WTC11 (cell line): ENCODE measurements around the gene GPR151. TPM values are rescaled to one million over a fixed set of nuclear protein-coding genes. Genes with fewer than 3 reads are reported as not detected.

Experiments used
- ATAC-seq: fragments of 200-7000 bp; cut with Tn5 transposase; 2 replicates; pipeline ENCODE4 v1.10.0; 2021; ENCODE audit warnings: mild to moderate bottlenecking, moderate library complexity
- CTCF ChIA-PET: fragments of 300-600 bp; sonication (Branson Sonifier 250); formaldehyde crosslinking; loops from one replicate; lab custom pipeline; 2021; ENCODE audit warnings: antibody characterized with exemption; lab: Charles Lee
- POLR2A ChIA-PET: fragments of 350-600 bp; sonication (Branson Sonifier 250); formaldehyde crosslinking; loops from one replicate; lab custom pipeline; 2021; ENCODE audit warnings: antibody characterized with exemption; lab: Charles Lee
- DNase-seq: peaks from one replicate; pipeline ENCODE4 v3.0.0; 2021; ENCODE audit warnings: low spot score
- H3K27ac Mint-ChIP-seq: 2 replicates; pipeline ENCODE4 v1.8.0; 2021; ENCODE audit warnings: mixed read lengths
- H3K27me3 Mint-ChIP-seq: 2 replicates; pipeline ENCODE4 v1.8.0; 2021; ENCODE audit warnings: low read depth, mild to moderate bottlenecking, moderate library complexity, mixed read lengths
- H3K36me3 Mint-ChIP-seq: 2 replicates; pipeline ENCODE4 v1.8.0; 2021; ENCODE audit warnings: mixed read lengths
- H3K4me1 Mint-ChIP-seq: 2 replicates; pipeline ENCODE4 v1.8.0; 2022; ENCODE audit warnings: mixed read lengths
- H3K4me3 Mint-ChIP-seq: 2 replicates; pipeline ENCODE4 v1.8.0; 2021; ENCODE audit warnings: mild to moderate bottlenecking, moderate library complexity, mixed read lengths
- H3K9me3 Mint-ChIP-seq: 2 replicates; pipeline ENCODE4 v1.8.0; 2021; ENCODE audit warnings: mixed read lengths
- ATF1 ChIP-seq: sonication (generic); formaldehyde crosslinking; IDR thresholded peaks from 2 replicates; pipeline ENCODE4 v1.8.1; 2023; ENCODE audit warnings: mild to moderate bottlenecking, moderate library complexity, missing genetic modification reagents
- CREB1 ChIP-seq: sonication (generic); formaldehyde crosslinking; IDR thresholded peaks from 2 replicates; pipeline ENCODE4 v1.8.0; 2023; ENCODE audit warnings: mild to moderate bottlenecking, missing genetic modification reagents
- ELF4 ChIP-seq: sonication (generic); formaldehyde crosslinking; IDR thresholded peaks from 2 replicates; pipeline ENCODE4 v1.8.1; 2022; ENCODE audit warnings: low read depth, mild to moderate bottlenecking, moderate library complexity, missing genetic modification reagents
- EMX1 ChIP-seq: fragments of 250-450 bp; sonication (Bioruptor Pico); IDR thresholded peaks from 2 replicates; pipeline ENCODE4 v1.8.0; 2021; ENCODE audit warnings: mild to moderate bottlenecking
- GTF2I ChIP-seq: fragments of 250-450 bp; sonication (Bioruptor Pico); conservative IDR thresholded peaks from 2 replicates; pipeline ENCODE4 v1.4.0; 2021; ENCODE audit warnings: mild to moderate bottlenecking
- JUN ChIP-seq: sonication (generic); formaldehyde crosslinking; IDR thresholded peaks from 2 replicates; pipeline ENCODE4 v1.8.0; 2023; ENCODE audit warnings: mild to moderate bottlenecking, missing genetic modification reagents
- PRRX2 ChIP-seq: fragments of 250-450 bp; sonication (Bioruptor Pico); IDR thresholded peaks from 2 replicates; pipeline ENCODE4 v1.8.0; 2021; ENCODE audit warnings: mild to moderate bottlenecking
- SMAD3 ChIP-seq: sonication (generic); formaldehyde crosslinking; IDR thresholded peaks from 2 replicates; pipeline ENCODE4 v1.8.0; 2022; ENCODE audit warnings: missing genetic modification reagents, mild to moderate bottlenecking, borderline replicate concordance
- SP1 ChIP-seq: sonication (generic); formaldehyde crosslinking; conservative IDR thresholded peaks from 2 replicates; pipeline ENCODE4 v1.8.1; 2022; ENCODE audit warnings: missing genetic modification reagents
- TEAD4 ChIP-seq: sonication (generic); formaldehyde crosslinking; IDR thresholded peaks from 2 replicates; pipeline ENCODE4 v1.8.0; 2022; ENCODE audit warnings: mild to moderate bottlenecking, missing genetic modification reagents
- ZBTB21 ChIP-seq: sonication (generic); formaldehyde crosslinking; IDR thresholded peaks from 2 replicates; pipeline ENCODE4 v1.8.1; 2023; ENCODE audit warnings: mild to moderate bottlenecking, missing genetic modification reagents, borderline replicate concordance
- ZNF138 ChIP-seq: sonication (generic); formaldehyde crosslinking; conservative IDR thresholded peaks from 2 replicates; pipeline ENCODE4 v1.8.1; 2022; ENCODE audit warnings: mild to moderate bottlenecking, moderate library complexity, missing genetic modification reagents
- ZNF219 ChIP-seq: sonication (generic); formaldehyde crosslinking; IDR thresholded peaks from 2 replicates; pipeline ENCODE4 v1.8.0; 2023; ENCODE audit warnings: missing genetic modification reagents, mild to moderate bottlenecking, borderline replicate concordance
- ZNF232 ChIP-seq: sonication (generic); formaldehyde crosslinking; IDR thresholded peaks from 2 replicates; pipeline ENCODE4 v1.8.0; 2022; ENCODE audit warnings: mild to moderate bottlenecking, missing genetic modification reagents
- ZNF263 ChIP-seq: sonication (generic); formaldehyde crosslinking; IDR thresholded peaks from 2 replicates; pipeline ENCODE4 v1.8.1; 2022; ENCODE audit warnings: low read depth, mild to moderate bottlenecking, moderate library complexity, missing genetic modification reagents
- total RNA-seq: library from RNA; stranded (reverse); gene quantifications from 3 replicates; pipeline ENCODE4 v1.2.3, GENCODE V29; 2021
- TF ChIP-seq, protein P1 (sequence below): fragments of 250-450 bp; sonication (Bioruptor Pico); conservative IDR thresholded peaks from 2 replicates; pipeline ENCODE4 v1.9.0; 2021; ENCODE audit warnings: mild to moderate bottlenecking
- TF ChIP-seq, protein P2 (sequence below): sonication (generic); formaldehyde crosslinking; IDR thresholded peaks from 2 replicates; pipeline ENCODE4 v1.8.1; 2023; ENCODE audit warnings: mild to moderate bottlenecking, missing genetic modification reagents, borderline replicate concordance
- TF ChIP-seq, protein P3 (sequence below): sonication (generic); formaldehyde crosslinking; conservative IDR thresholded peaks from 2 replicates; pipeline ENCODE4 v1.8.1; 2023; ENCODE audit warnings: mild to moderate bottlenecking, low read depth, missing genetic modification reagents, moderate library complexity
- TF ChIP-seq, protein P4 (sequence below): fragments of 250-450 bp; sonication (Bioruptor Pico); IDR thresholded peaks from 2 replicates; pipeline ENCODE4 v1.9.0; 2021; ENCODE audit warnings: moderate library complexity, mild to moderate bottlenecking, inconsistent platforms, borderline replicate concordance
- TF ChIP-seq, protein P5 (sequence below): sonication (generic); formaldehyde crosslinking; IDR thresholded peaks from 2 replicates; pipeline ENCODE4 v1.8.1; 2022; ENCODE audit warnings: low read depth, missing genetic modification reagents, borderline replicate concordance
- TF ChIP-seq, protein P6 (sequence below): sonication (generic); formaldehyde crosslinking; IDR thresholded peaks from 2 replicates; pipeline ENCODE4 v1.8.0; 2022; ENCODE audit warnings: mild to moderate bottlenecking, missing genetic modification reagents
- TF ChIP-seq, protein P7 (sequence below): sonication (generic); formaldehyde crosslinking; IDR thresholded peaks from 2 replicates; pipeline ENCODE4 v1.8.1; 2022; ENCODE audit warnings: low read depth, mild to moderate bottlenecking, moderate library complexity, missing genetic modification reagents, borderline replicate concordance

The GPR151 gene
- total RNA-seq, 1 experiment from 2014 or later = not detected

DNA sequence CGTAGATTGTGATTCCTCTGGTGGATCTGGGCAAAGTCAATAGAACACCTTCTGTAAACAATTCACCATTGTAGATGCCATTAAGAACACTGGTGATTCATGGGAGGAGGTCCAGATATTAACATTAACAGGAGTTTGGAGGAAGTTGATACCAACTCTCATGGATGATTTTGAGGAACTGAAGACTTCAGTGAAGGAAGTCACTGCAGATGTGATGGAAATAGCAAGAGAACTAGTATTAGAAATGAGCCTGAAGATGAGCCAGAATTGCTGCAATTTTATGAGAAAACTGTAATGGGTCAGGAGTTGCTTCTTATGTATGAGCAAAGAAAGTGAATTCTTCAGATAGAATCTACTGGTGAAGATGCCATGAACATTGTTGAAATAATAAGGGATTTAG lies 41.9 kb downstream of the GPR151 start:
- Mint-ChIP-seq H3K27me3 (no peaks in the 10 kb centered on the region), H3K4me3 (no peak overlapping the region), H3K27ac (no peak overlapping the region), H3K36me3 (peaks cover 59% of the 10 kb centered on the region), H3K4me1 (no peaks in the 10 kb centered on the region), H3K9me3 (no peaks in the 10 kb centered on the region)
- CTCF ChIA-PET = no interaction called here
- no peak for ATAC-seq
- TF ChIP-seq PRRX2 (CRISPR knock-in tag) (no peak), ELF4 (CRISPR knock-in tag) (no peak), GTF2I (CRISPR knock-in tag) (no peak), SP1 (CRISPR knock-in tag) (no peak), ZNF219 (CRISPR knock-in tag) (no peak), ATF1 (CRISPR knock-in tag) (no peak), JUN (no peak)
- TF ChIP-seq, protein P1, sequence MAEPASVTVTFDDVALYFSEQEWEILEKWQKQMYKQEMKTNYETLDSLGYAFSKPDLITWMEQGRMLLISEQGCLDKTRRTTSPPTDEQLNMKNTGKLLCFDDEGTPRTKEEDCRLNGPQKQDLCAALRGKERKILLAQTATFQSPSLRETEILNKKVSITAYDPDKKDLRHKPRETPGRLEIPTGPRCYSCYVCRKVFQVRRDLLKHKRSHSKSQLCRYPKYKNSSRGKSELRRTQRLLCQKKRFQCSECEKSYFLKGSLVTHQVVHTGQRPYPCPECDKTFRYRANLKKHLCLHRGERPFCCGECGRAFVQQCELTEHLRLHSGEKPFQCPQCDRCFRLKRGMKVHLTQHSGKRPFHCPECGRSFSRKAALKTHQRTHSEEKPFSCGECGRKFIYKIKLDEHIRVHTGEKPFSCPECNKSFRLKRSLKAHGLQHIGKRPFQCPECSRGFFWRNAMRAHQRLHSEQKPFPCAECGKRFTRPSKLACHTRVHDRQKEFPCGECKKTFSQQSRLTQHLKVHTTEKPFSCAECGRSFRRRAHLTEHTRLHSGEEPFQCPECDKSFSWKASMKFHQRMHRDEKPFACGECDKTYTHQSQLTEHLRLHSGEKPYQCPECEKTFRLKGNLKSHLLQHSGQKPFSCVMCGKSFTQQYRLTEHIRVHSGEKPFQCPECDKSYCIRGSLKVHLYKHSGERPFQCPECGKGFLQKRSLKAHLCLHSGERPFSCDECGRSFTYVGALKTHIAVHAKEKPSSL = no peak
- TF ChIP-seq, protein P2, sequence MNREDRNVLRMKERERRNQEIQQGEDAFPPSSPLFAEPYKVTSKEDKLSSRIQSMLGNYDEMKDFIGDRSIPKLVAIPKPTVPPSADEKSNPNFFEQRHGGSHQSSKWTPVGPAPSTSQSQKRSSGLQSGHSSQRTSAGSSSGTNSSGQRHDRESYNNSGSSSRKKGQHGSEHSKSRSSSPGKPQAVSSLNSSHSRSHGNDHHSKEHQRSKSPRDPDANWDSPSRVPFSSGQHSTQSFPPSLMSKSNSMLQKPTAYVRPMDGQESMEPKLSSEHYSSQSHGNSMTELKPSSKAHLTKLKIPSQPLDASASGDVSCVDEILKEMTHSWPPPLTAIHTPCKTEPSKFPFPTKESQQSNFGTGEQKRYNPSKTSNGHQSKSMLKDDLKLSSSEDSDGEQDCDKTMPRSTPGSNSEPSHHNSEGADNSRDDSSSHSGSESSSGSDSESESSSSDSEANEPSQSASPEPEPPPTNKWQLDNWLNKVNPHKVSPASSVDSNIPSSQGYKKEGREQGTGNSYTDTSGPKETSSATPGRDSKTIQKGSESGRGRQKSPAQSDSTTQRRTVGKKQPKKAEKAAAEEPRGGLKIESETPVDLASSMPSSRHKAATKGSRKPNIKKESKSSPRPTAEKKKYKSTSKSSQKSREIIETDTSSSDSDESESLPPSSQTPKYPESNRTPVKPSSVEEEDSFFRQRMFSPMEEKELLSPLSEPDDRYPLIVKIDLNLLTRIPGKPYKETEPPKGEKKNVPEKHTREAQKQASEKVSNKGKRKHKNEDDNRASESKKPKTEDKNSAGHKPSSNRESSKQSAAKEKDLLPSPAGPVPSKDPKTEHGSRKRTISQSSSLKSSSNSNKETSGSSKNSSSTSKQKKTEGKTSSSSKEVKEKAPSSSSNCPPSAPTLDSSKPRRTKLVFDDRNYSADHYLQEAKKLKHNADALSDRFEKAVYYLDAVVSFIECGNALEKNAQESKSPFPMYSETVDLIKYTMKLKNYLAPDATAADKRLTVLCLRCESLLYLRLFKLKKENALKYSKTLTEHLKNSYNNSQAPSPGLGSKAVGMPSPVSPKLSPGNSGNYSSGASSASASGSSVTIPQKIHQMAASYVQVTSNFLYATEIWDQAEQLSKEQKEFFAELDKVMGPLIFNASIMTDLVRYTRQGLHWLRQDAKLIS (CRISPR knock-in tag) = no peak
- TF ChIP-seq, protein P3, sequence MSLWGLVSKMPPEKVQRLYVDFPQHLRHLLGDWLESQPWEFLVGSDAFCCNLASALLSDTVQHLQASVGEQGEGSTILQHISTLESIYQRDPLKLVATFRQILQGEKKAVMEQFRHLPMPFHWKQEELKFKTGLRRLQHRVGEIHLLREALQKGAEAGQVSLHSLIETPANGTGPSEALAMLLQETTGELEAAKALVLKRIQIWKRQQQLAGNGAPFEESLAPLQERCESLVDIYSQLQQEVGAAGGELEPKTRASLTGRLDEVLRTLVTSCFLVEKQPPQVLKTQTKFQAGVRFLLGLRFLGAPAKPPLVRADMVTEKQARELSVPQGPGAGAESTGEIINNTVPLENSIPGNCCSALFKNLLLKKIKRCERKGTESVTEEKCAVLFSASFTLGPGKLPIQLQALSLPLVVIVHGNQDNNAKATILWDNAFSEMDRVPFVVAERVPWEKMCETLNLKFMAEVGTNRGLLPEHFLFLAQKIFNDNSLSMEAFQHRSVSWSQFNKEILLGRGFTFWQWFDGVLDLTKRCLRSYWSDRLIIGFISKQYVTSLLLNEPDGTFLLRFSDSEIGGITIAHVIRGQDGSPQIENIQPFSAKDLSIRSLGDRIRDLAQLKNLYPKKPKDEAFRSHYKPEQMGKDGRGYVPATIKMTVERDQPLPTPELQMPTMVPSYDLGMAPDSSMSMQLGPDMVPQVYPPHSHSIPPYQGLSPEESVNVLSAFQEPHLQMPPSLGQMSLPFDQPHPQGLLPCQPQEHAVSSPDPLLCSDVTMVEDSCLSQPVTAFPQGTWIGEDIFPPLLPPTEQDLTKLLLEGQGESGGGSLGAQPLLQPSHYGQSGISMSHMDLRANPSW (CRISPR knock-in tag) = no peak
- no peak for DNase-seq
- POLR2A ChIA-PET = no interaction called here

DNA sequence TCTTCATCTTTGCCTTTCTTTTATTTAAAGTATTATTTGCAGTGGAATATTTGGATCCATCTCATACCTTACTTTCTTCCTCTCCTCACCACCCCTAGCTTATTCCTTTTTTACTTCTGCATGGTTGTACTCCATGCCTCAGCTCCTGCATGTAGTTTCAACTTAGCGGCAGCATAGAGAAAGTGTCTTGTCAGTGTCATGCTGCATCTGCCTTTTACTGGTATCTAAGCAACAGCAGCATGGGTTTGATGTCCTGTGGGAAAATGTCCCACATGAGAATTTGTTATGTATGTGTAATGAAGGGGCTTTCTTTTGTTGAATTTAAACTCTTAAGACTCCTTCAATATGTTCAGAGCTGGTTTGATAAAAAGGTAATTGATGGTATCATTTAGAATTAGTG lies 48.2 kb downstream of the GPR151 start:
- no peak overlapping the region for H3K27ac Mint-ChIP-seq
- TF ChIP-seq EMX1 (no peak), ZNF138 (CRISPR knock-in tag) (no peak), TEAD4 (CRISPR knock-in tag) (no peak), ZNF263 (CRISPR knock-in tag) (no peak), ZNF232 (no peak), CREB1 (no peak), SMAD3 (CRISPR knock-in tag) (no peak), ZBTB21 (no peak)
- TF ChIP-seq, protein P4, sequence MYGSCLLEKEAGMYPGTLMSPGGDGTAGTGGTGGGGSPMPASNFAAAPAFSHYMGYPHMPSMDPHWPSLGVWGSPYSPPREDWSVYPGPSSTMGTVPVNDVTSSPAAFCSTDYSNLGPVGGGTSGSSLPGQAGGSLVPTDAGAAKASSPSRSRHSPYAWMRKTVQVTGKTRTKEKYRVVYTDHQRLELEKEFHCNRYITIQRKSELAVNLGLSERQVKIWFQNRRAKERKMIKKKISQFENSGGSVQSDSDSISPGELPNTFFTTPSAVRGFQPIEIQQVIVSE (CRISPR knock-in tag) = no peak
- TF ChIP-seq, protein P5, sequence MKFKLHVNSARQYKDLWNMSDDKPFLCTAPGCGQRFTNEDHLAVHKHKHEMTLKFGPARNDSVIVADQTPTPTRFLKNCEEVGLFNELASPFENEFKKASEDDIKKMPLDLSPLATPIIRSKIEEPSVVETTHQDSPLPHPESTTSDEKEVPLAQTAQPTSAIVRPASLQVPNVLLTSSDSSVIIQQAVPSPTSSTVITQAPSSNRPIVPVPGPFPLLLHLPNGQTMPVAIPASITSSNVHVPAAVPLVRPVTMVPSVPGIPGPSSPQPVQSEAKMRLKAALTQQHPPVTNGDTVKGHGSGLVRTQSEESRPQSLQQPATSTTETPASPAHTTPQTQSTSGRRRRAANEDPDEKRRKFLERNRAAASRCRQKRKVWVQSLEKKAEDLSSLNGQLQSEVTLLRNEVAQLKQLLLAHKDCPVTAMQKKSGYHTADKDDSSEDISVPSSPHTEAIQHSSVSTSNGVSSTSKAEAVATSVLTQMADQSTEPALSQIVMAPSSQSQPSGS (CRISPR knock-in tag) = no peak
- TF ChIP-seq, protein P6, sequence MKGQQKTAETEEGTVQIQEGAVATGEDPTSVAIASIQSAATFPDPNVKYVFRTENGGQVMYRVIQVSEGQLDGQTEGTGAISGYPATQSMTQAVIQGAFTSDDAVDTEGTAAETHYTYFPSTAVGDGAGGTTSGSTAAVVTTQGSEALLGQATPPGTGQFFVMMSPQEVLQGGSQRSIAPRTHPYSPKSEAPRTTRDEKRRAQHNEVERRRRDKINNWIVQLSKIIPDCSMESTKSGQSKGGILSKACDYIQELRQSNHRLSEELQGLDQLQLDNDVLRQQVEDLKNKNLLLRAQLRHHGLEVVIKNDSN (CRISPR knock-in tag) = no peak
- TF ChIP-seq, protein P7, sequence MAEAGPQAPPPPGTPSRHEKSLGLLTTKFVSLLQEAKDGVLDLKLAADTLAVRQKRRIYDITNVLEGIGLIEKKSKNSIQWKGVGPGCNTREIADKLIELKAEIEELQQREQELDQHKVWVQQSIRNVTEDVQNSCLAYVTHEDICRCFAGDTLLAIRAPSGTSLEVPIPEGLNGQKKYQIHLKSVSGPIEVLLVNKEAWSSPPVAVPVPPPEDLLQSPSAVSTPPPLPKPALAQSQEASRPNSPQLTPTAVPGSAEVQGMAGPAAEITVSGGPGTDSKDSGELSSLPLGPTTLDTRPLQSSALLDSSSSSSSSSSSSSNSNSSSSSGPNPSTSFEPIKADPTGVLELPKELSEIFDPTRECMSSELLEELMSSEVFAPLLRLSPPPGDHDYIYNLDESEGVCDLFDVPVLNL (CRISPR knock-in tag) = no peak
- no peaks in the 10 kb centered on the region for H3K27me3 Mint-ChIP-seq
- no peaks in the 10 kb centered on the region for H3K9me3 Mint-ChIP-seq
- no peaks in the 10 kb centered on the region; the same call in 1 of the 2 replicates for H3K4me1 Mint-ChIP-seq
- CTCF ChIA-PET = interaction anchor here (0.6 kb wide), 1 partner anchor 53 kb away, joined by 3 read pairs; no protein-coding TSS in a partner anchor
- POLR2A ChIA-PET = no interaction called here
- ATAC-seq = no peak
- H3K36me3 Mint-ChIP-seq = peaks cover 56% of the 10 kb centered on the region
- DNase-seq = no peak
- H3K4me3 Mint-ChIP-seq = no peak overlapping the region
